CD14-positive monocyte (primary cell): ENCODE results near the gene NFIC. TPM values are rescaled to one million over a fixed set of nuclear protein-coding genes. Genes with fewer than 3 reads are reported as not detected.

ENCODE experiments used
- DNase-seq, 3 donors: peaks; one replicate each; pipeline ENCODE4 v3.0.0-alpha.2; 2011 to 2022
- H2AFZ ChIP-seq: 2 replicates; pipeline ENCODE4 v1.6.0; 2012; ENCODE audit warnings: mild to moderate bottlenecking, low read depth, low read length, inconsistent platforms; ENCODE audit not compliant: insufficient read depth, poor library complexity, severe bottlenecking
- H3K27ac ChIP-seq, 2 donors: 1 replicate in 1 of 2; 2 replicates in 1 of 2; pipeline ENCODE4 v1.5.1; 2012 to 2013; ENCODE audit warnings: low read length in 2 of 2, control low read depth in 1 of 2, inconsistent platforms in 1 of 2, low read depth in 1 of 2, mild to moderate bottlenecking in 1 of 2
- H3K27me3 ChIP-seq, 2 donors: one replicate each; pipeline versions ENCODE4 v1.6.0 to v1.6.1; 2011 to 2013; ENCODE audit warnings: low read length in 2 of 2; ENCODE audit not compliant: control insufficient read depth in 2 of 2, insufficient read depth in 2 of 2
- H3K36me3 ChIP-seq, 2 donors: replicated peaks in 1 of 2; 1 replicate in 1 of 2; 2 replicates in 1 of 2; pipeline versions ENCODE4 v1.5.1 to v1.6.1; 2012 to 2013; ENCODE audit warnings: low read length in 2 of 2, control low read depth in 1 of 2, inconsistent platforms in 1 of 2, mild to moderate bottlenecking in 1 of 2; ENCODE audit not compliant: insufficient read depth in 2 of 2, control insufficient read depth in 1 of 2
- H3K4me1 ChIP-seq, 2 donors: 1 replicate in 1 of 2; 2 replicates in 1 of 2; pipeline versions ENCODE4 v1.5.1 to v1.6.1; 2012 to 2013; ENCODE audit warnings: low read length in 2 of 2, control low read depth in 1 of 2, inconsistent platforms in 1 of 2, mild to moderate bottlenecking in 1 of 2, moderate library complexity in 1 of 2; ENCODE audit not compliant: insufficient read depth in 2 of 2, control insufficient read depth in 1 of 2
- H3K4me2 ChIP-seq: replicated peaks from 2 replicates; pipeline ENCODE3; 2012; ENCODE audit warnings: low read length, moderate library complexity, mild to moderate bottlenecking; ENCODE audit not compliant: poor library complexity, severe bottlenecking; ENCODE audit errors: extremely low read depth
- H3K4me3 ChIP-seq, 3 experiments: fragments of 200-600 bp in 1 of 3; sonication (generic) in 1 of 3; replicated peaks in 1 of 3; 1 replicate in 2 of 3; 2 replicates in 1 of 3; pipeline ENCODE4 v1.5.1; 2011 to 2013; ENCODE audit warnings: low read length in 3 of 3, mild to moderate bottlenecking in 3 of 3, control low read depth in 2 of 3, low read depth in 2 of 3, inconsistent platforms in 1 of 3, moderate library complexity in 1 of 3
- H3K79me2 ChIP-seq: 2 replicates; pipeline ENCODE4 v1.6.0; 2012; ENCODE audit warnings: mild to moderate bottlenecking, control low read depth, inconsistent platforms, low read length, moderate library complexity; ENCODE audit not compliant: insufficient read depth
- H3K9ac ChIP-seq: 2 replicates; pipeline ENCODE4 v1.6.0; 2017; ENCODE audit warnings: low read length, mild to moderate bottlenecking; ENCODE audit not compliant: insufficient read depth, poor library complexity, severe bottlenecking
- H3K9me3 ChIP-seq, 2 donors: replicated peaks in 1 of 2; 1 replicate in 1 of 2; 2 replicates in 1 of 2; pipeline versions ENCODE4 v1.5.1 to v1.6.1; 2012 to 2013; ENCODE audit warnings: low read length in 2 of 2, control low read depth in 1 of 2; ENCODE audit not compliant: control insufficient read depth in 1 of 2, insufficient read depth in 1 of 2
- H4K20me1 ChIP-seq: 2 replicates; pipeline ENCODE4 v1.6.0; 2012; ENCODE audit warnings: mild to moderate bottlenecking, low read length, control low read depth, moderate library complexity; ENCODE audit not compliant: insufficient read depth
- H3K27ac Mint-ChIP-seq, 7 donors: one replicate each; pipeline ENCODE4 v1.8.0; 2020; ENCODE audit warnings: mild to moderate bottlenecking in 7 of 7, mixed read lengths in 7 of 7, moderate library complexity in 6 of 7, inconsistent platforms in 2 of 7
- H3K27me3 Mint-ChIP-seq, 3 donors: one replicate each; pipeline ENCODE4 v1.8.0; 2021 to 2022; ENCODE audit warnings: low read depth in 3 of 3, mild to moderate bottlenecking in 3 of 3, mixed read lengths in 3 of 3, moderate library complexity in 3 of 3, inconsistent platforms in 1 of 3
- H3K36me3 Mint-ChIP-seq, 2 donors: one replicate each; pipeline ENCODE4 v1.8.0; 2020; ENCODE audit warnings: mixed read lengths in 2 of 2, inconsistent platforms in 1 of 2, mild to moderate bottlenecking in 1 of 2
- H3K4me1 Mint-ChIP-seq: one replicate; pipeline ENCODE4 v1.8.0; 2020; ENCODE audit warnings: mild to moderate bottlenecking, mixed read lengths
- H3K4me3 Mint-ChIP-seq, 2 donors: one replicate each; pipeline ENCODE4 v1.8.0; 2020; ENCODE audit warnings: mild to moderate bottlenecking in 2 of 2, mixed read lengths in 2 of 2, moderate library complexity in 1 of 2
- H3K9me3 Mint-ChIP-seq, 7 donors: one replicate each; pipeline ENCODE4 v1.8.0; 2020 to 2022; ENCODE audit warnings: mixed read lengths in 7 of 7, mild to moderate bottlenecking in 6 of 7, moderate library complexity in 6 of 7, inconsistent platforms in 2 of 7
- WGBS: methylation state at CpG from one replicate; pipeline ENCODE4 v1.1.5; 2013; ENCODE audit warnings: missing lambda C conversion rate; ENCODE audit not compliant: insufficient coverage; 5-methylcytosine and 5-hydroxymethylcytosine counted together
- intact Hi-C, 2 donors: fragments of 100-400 bp; cut with micrococcal nuclease; formaldehyde crosslinking; loops; one replicate each; pipeline versions ENCODE4 v1.15.0 to v1.15.1; 2023
- polyA plus RNA-seq, 3 donors: library from polyadenylated mRNA; depleted of rRNA in 1 of 3; unstranded in 2 of 3; stranded (reverse) in 1 of 3; fragments of 300-500 nt in 2 of 3; fragments of >200 nt in 1 of 3; fragmentation: Illumina TruSeq in 2 of 3; gene quantifications; 1 replicate in 2 of 3; 2 replicates in 1 of 3; pipeline ENCODE4 v1.2.3, GENCODE V29; 2012 to 2021
- TF ChIP-seq, protein P1 (sequence below): fragments of 200-600 bp; IDR thresholded peaks from one replicate; pipeline ENCODE4 v1.8.0; 2022; ENCODE audit warnings: antibody characterized with exemption, mild to moderate bottlenecking

NFIC gene
- polyA plus RNA-seq, 3 donors: 7.0 to 13.8 (median 11.5) TPM

DNA sequence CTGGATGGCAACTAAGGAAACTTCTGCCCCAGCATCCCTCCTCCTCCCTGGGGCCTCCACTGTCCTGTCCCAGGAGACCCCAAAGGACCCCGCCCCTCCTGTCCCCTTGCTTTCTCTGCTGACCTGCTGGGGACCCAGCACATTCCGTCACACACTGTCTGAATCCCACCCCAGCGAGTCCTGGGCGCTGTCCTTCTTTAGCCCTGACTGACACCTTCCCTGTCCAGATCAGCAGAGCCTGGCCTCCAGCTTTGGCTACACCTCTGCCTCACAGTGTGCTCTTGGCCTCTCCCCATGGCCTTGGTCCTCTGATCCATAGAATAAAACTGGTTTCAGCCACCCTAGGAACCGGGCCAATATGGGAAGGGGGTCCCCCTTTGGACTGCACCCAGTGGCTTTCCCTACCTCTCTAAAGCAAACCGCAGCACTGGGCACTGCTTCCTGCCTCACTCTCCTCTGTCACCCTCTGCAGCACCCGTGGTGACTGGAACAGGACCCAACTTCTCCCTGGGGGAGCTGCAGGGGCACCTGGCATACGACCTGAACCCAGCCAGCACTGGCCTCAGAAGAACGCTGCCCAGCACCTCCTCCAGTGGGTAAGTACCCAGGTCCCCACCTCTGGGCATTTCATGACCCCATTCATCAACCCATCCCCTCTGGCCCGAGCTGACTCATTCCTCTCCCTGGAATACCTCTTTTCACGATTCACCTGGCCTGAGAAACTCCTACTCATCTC, 67.6 kb downstream of the NFIC start:
- peaks cover 35% of the 10 kb centered on the region for H4K20me1 ChIP-seq
- H3K36me3 ChIP-seq: peaks cover 27 to 50% of the 10 kb centered on the region in 2 donors
- H3K4me3 ChIP-seq: peak overlapping the region in 1 of 3 experiments; percentile 84
- H3K27me3 ChIP-seq: no peaks in the 10 kb centered on the region
- Mint-ChIP-seq H3K27ac (peak overlapping the region; percentile 95 to 99 (median 98)), H3K4me1 (peaks cover 24% of the 10 kb centered on the region), H3K4me3 (peak overlapping the region; percentile 97 to 98), H3K36me3 (peaks cover 33 to 60% of the 10 kb centered on the region in 2 donors), H3K9me3 (peaks cover 4 to 10% (median 7%) of the 10 kb centered on the region in 7 donors), H3K27me3 (no peaks in the 10 kb centered on the region)
- intact Hi-C loops: loop anchor here in 1 of 2 donors (10.0 kb wide), 1 partner anchor 71 kb away; the partner anchor contains the start of genes DOHH and FZR1
- no peak for DNase-seq
- H3K79me2 ChIP-seq: peaks cover 23% of the 10 kb centered on the region
- peak overlapping the region; percentile 87 for H3K4me2 ChIP-seq
- no peak overlapping the region for H3K9ac ChIP-seq
- peak overlapping the region; percentile 90 for H2AFZ ChIP-seq
- peaks cover 22 to 28% of the 10 kb centered on the region in 2 donors for H3K4me1 ChIP-seq
- H3K27ac ChIP-seq: peak overlapping the region; percentile 83 to 84
- 97% methylated on average over 10 of the region's 11 CpGs for WGBS
- TF ChIP-seq, protein P1, sequence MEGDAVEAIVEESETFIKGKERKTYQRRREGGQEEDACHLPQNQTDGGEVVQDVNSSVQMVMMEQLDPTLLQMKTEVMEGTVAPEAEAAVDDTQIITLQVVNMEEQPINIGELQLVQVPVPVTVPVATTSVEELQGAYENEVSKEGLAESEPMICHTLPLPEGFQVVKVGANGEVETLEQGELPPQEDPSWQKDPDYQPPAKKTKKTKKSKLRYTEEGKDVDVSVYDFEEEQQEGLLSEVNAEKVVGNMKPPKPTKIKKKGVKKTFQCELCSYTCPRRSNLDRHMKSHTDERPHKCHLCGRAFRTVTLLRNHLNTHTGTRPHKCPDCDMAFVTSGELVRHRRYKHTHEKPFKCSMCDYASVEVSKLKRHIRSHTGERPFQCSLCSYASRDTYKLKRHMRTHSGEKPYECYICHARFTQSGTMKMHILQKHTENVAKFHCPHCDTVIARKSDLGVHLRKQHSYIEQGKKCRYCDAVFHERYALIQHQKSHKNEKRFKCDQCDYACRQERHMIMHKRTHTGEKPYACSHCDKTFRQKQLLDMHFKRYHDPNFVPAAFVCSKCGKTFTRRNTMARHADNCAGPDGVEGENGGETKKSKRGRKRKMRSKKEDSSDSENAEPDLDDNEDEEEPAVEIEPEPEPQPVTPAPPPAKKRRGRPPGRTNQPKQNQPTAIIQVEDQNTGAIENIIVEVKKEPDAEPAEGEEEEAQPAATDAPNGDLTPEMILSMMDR: no peak
- H3K9me3 ChIP-seq: peaks cover 0 to 7% of the 10 kb centered on the region in 2 donors

DNA sequence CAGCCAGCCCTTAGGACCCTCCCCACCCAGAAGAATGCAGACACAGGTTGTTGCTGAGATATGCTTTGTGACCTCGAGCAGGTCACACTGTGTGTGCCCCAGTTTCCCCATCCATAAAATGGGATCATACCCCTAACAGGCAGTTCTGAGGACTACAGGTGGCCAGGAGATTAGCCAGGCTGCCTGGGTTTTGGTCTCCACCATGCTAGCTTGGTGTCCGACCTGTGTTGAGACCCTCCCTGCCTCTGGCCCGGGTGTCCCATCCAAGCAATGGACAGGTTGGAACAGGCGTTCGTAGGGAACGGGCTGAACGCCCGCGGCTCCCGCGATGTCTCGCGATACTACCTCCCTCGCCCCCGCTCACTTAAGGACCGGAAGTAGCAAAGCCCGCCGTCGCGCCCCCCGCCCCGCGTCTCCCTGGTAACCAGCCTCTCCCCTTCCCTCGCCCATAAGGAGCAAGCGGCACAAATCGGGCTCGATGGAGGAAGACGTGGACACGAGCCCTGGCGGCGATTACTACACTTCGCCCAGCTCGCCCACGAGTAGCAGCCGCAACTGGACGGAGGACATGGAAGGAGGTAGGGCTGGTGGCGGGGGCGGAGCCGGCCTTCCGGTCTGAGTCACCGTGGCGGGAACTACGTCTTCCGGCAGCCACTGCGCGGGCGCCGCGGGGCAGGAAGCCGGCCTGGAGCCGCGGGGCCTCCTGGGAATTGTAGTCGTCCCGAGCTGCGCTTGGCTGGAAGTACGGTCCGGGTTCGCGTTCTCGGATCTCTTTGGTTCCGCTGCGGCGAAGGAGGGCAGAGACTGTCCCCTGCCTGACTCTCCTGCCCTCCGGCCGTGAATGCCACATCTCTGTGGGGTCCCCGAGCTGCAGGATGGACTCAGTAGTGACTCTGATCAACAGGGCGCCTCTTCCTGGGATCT, 68.5 kb downstream of the NFIC start:
- Histone ChIP-seq H4K20me1 (peaks cover 29% of the 10 kb centered on the region), H3K36me3 (peaks cover 29 to 51% of the 10 kb centered on the region in 2 donors), H3K27ac (peak overlapping the region; percentile 83 to 84), H3K27me3 (no peaks in the 10 kb centered on the region), H3K4me3 (peak overlapping the region; percentile 59 to 84 (median 81)), H3K4me1 (peaks cover 14 to 19% of the 10 kb centered on the region in 2 donors), H3K79me2 (peaks cover 24% of the 10 kb centered on the region), H2AFZ (peak overlapping the region; percentile 90), H3K4me2 (peak overlapping the region; percentile 87), H3K9me3 (peaks cover 0 to 7% of the 10 kb centered on the region in 2 donors), H3K9ac (peak overlapping the region; percentile 75)
- 3% methylated on average over 63 of the region's 67 CpGs for WGBS
- DNase-seq: peak; percentile 94 to 96 (median 95)
- peaks cover 4 to 10% (median 7%) of the 10 kb centered on the region in 7 donors for H3K9me3 Mint-ChIP-seq
- TF ChIP-seq, protein P1: no peak
- peak overlapping the region; percentile 97 to 98 for H3K4me3 Mint-ChIP-seq
- peaks cover 34 to 61% of the 10 kb centered on the region in 2 donors for H3K36me3 Mint-ChIP-seq
- peaks cover 18% of the 10 kb centered on the region for H3K4me1 Mint-ChIP-seq
- H3K27ac Mint-ChIP-seq: peak overlapping the region; percentile 95 to 99 (median 98)
- intact Hi-C loops: loop anchor here in 1 of 2 donors (10.0 kb wide), 1 partner anchor 70 kb away; the partner anchor contains the start of genes DOHH and FZR1
- no peaks in the 10 kb centered on the region for H3K27me3 Mint-ChIP-seq
